Non-pigmented ciliary epithelial cell (primary cell): ENCODE data around the gene PTPN2.
"Not testable (repeated sequence)": the region's sequence is repeated elsewhere in the genome, so short reads cannot be mapped to it uniquely, and the experiment has no call there.

Experiments
- DNase-seq: peaks from one replicate; pipeline ENCODE4 v3.0.0-alpha.2; 2010; ENCODE audit warnings: low read depth

The PTPN2 gene

DNA sequence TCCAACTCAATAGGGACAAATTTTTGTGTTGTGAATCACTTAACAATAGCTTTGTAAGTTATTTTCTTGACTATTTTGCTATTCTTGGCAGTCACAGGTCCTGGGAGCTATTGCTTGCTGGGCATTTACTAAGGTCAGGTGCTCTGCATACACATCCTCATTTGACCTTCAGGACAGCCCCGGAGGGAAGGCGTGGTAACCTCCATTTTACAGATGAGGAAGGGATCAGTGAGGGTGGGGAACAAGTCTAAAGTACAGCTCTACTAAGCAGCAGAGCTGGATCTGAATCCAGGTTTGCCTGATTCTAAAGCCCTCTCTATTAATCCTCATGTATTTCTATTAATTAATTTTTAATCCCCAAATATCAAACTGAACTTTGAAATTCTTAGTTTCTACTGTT, 58.8 kb downstream of the PTPN2 start:
- no peak for DNase-seq

DNA sequence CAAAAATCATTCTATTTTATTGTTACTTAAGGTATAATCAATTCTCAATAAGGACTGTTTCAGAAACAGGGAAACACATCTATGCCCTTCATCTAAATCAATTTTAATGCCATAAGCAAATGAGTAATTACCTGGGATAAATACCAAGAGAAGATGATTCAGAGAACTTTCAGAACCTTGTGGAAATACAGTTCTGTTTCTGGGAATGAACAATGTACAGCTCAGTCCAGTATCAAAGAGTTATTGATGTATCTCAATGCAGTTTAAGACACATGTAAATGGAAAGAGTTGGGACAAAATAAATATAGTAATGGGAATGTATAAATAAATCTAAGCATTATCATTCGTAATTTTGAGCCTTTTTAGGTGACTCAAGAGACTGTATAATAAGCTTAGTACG, 60.1 kb downstream of the PTPN2 start:
- no peak for DNase-seq

- no peak for DNase-seq
Measured at GRCh38 chr18:12821408-12821807, 62.6 kb downstream of the PTPN2 start.

- no peak for DNase-seq
Measured at GRCh38 chr18:12820506-12820905, 63.5 kb downstream of the PTPN2 start.

GRCh38 chr18:12819841-12820240, 64.2 kb downstream of the PTPN2 start:
- DNase-seq, result no peak

DNA sequence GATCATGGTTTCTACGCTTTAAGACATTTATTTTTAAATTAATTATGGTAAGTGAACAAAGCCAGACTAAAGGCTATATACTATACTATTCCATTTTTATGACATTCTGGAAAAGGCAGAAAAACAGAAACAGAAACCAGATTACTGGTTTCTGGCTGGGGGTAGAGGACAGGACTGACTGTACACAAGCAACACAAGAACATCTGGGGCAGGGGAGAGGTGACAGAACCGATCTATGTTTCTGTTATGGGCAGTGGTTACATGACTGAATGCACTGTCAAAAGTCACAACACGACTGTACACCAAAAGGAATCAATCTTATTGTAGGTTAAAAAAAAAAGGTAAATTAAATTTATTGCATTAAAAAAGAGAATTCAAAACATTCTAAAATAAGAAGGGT, 64.7 kb downstream of the PTPN2 start:
- no peak for DNase-seq

GRCh38 chr18:12818243-12818642, 65.8 kb downstream of the PTPN2 start:
- DNase-seq, result no peak

- DNase-seq, result no peak
Measured at GRCh38 chr18:12816451-12816850, 67.6 kb downstream of the PTPN2 start.

DNA sequence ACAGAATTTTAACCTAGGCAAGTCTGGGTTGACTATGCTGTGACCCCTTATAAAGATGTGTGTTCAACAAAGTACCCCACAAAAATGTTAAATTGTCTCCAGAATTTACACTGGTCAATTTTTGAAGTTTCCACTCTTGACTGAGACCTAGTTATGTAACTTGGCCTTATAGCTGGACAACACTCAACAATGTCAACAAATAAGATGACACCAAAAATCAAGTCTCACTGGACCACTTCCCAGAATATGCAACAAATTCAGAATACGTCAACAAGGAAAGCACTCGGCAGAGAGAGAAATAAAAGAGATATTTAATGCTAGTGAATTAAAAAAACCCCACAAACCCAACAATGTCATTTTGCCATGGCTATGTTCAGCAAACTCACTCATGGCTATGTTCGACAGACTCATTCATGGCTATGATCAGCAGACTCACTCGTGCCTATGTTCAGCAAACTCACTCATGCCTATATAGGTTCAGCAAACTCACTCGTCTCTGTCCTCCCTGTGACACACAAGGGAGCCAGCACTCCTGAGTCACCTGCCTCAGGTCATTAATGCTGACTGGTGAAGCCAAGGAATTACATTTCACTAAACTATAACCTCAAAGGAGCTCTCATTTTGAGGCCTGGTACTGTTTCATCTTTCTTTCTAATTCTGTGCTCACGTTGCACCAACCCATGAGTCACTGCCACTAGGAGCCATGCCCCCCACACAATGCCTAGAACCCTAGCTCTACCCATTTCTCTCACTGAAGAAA, 72.7 kb downstream of the PTPN2 start:
- DNase-seq, result no peak

GRCh38 chr18:12803069-12803936, 80.7 kb downstream of the PTPN2 start:
- DNase-seq, result no peak

DNA sequence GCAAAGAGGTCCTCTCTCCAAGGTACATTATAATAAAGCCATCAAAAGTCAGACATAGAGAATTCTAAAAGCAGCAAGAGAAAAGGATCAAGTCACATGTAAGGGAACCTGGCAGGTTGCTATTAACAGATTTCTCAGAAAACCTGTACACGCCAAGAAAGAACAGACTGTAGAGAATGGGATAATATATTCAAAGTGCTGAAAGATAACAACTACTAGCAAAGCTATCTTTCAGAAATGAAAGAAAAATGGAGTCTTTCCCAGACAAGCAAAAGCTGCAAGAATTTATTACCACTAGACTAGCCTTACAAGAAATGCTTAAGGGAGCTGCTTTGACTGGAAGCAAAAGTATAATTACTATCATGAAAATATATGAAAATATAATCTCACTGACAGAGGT, 81.5 kb downstream of the PTPN2 start:
- DNase-seq, result no peak

DNA sequence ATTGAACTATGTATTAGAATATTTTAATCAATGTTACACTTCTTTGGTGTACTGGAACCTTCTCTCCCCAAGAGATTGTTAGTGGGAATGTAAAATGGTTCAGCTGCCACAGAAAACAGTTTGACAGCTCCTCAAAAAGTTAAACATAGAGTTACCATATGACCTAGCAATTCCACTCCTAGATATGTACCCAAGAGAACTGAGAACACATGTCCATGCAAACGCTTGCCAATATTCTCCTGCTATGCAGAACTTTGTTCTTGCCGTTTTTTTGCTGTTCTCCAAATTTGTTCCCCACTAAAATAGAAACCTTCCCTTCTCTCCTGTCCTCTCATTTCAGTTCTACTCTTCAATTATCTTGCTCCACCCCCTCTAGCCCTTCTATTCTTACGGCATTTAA, 87.6 kb downstream of the PTPN2 start:
- no peak for DNase-seq

DNA sequence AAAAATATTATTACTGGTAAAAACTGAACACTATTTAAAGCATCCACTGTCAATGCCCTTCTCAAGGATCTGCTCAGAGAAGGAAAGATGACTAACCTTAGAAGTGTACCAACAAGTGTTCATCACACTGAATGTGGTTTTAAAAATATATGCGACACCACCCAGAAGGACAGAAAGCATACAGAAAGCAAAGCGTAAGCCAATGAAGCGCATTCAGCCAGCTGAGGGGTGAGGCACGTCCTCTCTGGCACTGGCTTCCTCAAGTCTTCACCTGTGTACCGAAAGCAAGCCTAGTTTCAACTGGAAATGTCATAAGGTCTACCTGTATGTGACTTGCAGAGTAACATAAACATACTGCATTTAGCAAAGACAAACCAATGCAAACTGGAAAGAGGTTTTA, 92.4 kb downstream of the PTPN2 start:
- DNase-seq, result no peak

DNA sequence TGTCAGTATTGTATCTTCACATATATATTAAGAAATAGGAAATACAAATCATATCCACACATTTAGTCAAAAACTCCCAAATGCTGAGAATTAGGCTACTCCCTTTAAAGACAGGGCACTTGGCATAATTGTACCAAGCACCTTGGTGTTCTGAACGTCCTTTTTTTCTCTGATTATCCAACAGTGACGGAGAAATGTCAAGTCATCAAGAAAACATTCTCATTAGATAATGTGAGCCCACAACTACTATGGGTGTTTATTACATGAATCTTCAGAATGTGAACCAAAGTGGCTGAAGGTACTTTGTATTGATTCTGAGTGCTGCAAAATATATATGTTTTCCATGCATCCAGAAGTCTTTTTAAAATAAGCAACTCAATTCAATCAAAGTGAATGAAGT, 97.4 kb downstream of the PTPN2 start:
- no peak for DNase-seq

- DNase-seq, result no peak
Measured at GRCh38 chr18:12783524-12783923, 100.5 kb downstream of the PTPN2 start.

- DNase-seq, result no peak
Measured at GRCh38 chr18:12782521-12782920, 101.5 kb downstream of the PTPN2 start.

DNA sequence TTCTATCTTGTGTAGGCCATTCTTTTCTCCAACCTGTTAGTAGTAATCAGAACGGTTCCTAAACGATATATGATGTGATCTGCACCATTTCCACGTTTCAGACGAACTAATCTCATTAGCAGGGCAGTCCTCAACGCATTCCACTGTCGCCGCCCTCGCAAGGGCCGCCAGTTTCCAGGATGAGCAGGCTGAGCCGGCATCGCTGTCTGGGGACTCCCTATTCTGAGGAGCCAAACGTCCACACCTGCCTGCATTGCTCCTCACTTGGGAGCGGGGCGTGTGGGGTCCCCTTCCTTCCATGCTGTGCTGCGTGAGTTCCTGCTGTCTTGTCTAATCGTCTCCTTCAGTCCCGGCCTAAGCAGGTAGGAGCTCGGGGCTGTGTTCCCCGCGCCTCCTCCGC, 104.6 kb downstream of the PTPN2 start:
- DNase-seq, result no peak

- DNase-seq, result no peak
Measured at GRCh38 chr18:12779043-12779442, 105.0 kb downstream of the PTPN2 start.

DNA sequence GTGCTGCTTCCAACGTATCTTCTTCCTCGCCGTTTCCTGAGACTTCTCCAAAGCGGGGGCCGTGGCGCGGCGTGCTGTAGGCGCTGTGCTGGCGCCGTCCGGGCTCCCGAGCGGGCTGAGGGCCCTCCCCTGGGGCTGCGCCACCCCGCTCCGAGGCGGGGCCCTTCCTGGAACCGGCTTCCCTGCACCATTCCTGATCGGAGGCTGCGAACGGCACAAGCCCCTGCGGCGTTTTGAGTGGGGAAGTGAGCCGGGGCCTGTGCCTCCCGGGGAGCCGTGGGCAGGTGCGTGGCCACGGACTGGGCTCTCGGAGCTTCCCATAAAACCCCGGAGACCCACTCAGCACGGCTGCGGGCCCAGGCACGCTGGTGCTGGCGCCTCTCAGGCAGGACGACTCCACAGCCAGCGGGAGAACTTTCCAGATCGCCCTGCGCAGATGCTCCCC, 106.5 kb downstream of the PTPN2 start:
- DNase-seq, result no peak

- DNase-seq, result no peak
Measured at GRCh38 chr18:12776821-12777471, 107.1 kb downstream of the PTPN2 start.

DNA sequence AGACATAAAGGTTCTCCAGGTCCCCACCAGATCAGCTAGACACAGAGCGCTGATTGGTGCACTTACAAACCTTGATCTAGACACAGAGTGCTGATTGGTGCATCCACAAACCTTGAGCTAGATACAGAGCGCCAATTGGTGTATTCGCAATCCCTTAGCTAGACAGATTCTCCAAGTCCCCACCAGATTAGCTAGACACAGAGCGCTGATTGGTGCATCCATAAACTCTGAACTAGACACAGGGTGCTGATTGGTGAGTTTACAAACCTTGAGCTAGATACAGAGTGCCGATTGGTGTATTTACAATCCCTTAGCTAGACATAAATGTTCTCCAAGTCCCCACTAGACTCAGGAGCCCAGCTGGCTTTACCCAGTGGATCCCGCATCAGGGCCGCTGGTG, 107.6 kb downstream of the PTPN2 start:
- DNase-seq, result not testable (repeated sequence)

DNA sequence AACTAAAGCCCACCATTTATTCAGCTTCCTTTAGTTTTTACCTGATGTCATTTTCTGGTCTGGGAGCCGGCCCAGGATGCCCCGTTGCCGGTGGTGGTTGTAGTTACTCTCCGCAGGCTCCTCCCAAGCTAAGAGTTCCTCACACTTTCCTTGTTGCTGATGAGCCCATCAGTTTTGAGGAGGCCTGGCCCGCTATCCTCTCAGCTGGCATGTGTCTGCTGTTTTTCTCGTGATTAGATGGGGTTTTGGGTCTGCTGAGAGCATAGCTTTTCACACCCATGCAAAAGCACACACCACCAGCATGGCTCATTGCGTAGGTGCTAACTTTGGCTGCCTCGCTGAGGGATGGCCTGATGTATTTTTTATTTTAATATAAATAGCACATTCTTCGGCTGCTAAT, 109.1 kb downstream of the PTPN2 start:
- DNase-seq, result no peak

DNA sequence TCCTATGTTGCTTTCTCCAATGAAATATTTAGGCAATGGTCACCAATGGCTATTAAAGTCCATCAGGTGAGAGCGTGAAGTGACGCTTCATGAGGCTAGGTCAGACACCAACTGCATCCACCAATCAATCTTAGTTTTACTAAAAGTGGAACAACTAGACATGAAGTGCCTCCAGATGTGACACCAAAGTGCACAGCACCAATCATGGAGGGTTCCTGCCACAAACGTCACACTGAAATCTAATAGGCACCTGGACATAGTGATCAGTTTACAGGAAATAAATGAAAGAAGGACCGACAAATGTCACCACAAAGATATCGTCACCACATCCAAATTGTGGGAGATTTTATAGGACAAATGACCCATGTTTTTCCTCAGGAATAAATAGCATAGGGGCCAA, 110.7 kb downstream of the PTPN2 start:
- no peak for DNase-seq
